Measurements from ENCODE around the gene TEN1.

DNA sequence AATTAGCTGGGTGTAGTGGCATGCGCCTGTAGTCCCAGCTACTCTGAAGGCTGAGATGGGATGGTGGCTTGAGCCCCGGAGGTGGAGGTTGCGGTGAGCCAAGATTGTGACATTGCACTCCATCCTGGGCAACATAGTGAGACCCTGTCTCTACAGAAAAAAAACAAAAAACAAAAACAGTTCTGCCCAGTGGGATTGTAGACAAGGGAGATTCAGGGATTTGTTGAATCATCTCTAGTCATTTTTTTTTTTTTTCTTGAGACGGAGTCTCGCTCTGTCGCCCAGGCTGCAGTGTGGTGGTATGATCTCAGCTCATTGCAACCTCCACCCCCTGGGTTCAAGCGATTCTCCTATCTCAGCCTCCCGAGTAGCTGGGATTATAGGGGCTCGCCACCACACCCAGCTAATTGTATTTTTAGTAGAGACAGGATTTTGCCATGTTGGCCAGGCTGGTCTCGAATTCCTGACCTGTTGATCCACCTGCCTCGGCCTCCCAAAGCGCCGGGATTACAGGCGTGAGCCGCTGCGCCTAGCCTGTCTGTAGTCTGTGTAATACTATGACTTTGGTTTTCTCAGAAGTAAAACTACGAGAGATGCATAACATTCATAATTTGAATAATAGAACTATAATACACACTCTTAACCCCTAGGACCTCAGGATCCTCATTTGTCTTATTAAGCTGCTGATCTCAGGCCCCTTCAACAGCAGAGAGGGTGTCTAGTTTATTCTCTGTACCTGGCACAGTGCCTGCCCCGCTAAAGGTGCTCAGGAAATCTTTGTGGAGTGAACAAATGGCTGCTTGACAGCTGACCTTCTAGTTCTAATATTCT lies 1.4 kb downstream of the TEN1 start:
- TF ChIP-seq, protein P1, sequence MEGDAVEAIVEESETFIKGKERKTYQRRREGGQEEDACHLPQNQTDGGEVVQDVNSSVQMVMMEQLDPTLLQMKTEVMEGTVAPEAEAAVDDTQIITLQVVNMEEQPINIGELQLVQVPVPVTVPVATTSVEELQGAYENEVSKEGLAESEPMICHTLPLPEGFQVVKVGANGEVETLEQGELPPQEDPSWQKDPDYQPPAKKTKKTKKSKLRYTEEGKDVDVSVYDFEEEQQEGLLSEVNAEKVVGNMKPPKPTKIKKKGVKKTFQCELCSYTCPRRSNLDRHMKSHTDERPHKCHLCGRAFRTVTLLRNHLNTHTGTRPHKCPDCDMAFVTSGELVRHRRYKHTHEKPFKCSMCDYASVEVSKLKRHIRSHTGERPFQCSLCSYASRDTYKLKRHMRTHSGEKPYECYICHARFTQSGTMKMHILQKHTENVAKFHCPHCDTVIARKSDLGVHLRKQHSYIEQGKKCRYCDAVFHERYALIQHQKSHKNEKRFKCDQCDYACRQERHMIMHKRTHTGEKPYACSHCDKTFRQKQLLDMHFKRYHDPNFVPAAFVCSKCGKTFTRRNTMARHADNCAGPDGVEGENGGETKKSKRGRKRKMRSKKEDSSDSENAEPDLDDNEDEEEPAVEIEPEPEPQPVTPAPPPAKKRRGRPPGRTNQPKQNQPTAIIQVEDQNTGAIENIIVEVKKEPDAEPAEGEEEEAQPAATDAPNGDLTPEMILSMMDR (CRISPR knock-in tag; IDR thresholded peaks at IDR 0.05): no peak
- TF ChIP-seq FOXA1 (IDR thresholded peaks at IDR 0.05) (no peak), FOXA1 (CRISPR knock-in tag; IDR thresholded peaks at IDR 0.05) (no peak), ZBTB8A (CRISPR knock-in tag; IDR thresholded peaks at IDR 0.05; ENCODE audit: borderline replicate concordance, low read depth) (no peak), MAZ (IDR thresholded peaks at IDR 0.05; ENCODE audit: borderline replicate concordance, low read depth, low read length) (no peak), MAZ (CRISPR knock-in tag; IDR thresholded peaks at IDR 0.05; ENCODE audit: low read depth) (no peak)
- TF ChIP-seq, protein P2, sequence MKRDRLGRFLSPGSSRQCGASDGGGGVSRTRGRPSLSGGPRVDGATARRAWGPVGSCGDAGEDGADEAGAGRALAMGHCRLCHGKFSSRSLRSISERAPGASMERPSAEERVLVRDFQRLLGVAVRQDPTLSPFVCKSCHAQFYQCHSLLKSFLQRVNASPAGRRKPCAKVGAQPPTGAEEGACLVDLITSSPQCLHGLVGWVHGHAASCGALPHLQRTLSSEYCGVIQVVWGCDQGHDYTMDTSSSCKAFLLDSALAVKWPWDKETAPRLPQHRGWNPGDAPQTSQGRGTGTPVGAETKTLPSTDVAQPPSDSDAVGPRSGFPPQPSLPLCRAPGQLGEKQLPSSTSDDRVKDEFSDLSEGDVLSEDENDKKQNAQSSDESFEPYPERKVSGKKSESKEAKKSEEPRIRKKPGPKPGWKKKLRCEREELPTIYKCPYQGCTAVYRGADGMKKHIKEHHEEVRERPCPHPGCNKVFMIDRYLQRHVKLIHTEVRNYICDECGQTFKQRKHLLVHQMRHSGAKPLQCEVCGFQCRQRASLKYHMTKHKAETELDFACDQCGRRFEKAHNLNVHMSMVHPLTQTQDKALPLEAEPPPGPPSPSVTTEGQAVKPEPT (CRISPR knock-in tag; IDR thresholded peaks at IDR 0.05; ENCODE audit: low read depth): no peak

All from HepG2 (cell line).